Measurements from ENCODE around the gene DAG1. TPM values are rescaled to one million over a fixed set of nuclear protein-coding genes. Genes with fewer than 3 reads are reported as not detected.

Gene DAG1
- total and polyA plus RNA-seq, 2 experiments from 2014 or later: 29.9 to 152 TPM

DNA sequence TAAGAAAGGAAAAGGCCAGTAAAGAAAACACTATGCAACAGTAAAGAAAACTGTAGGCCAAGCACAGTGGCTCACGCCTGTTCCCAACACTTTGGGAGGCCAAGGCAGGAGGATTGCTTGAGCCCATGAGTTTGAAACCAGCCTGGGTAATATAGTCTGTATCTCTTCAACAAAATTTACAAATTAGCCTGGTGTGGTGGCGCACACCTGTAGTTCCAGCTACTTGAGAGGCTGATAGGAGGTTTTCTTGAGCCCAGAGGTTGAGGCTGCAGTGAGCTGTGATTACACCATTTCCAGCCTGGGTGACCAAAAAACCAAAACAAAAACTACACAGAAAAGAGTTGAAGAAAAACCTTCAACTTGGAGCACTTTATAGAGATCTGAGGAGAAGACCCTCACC is 31.8 kb downstream of the DAG1 start:
- Histone ChIP-seq H2AFZ (no peak overlapping the region), H3K36me3 (ENCODE audit: insufficient read depth) (no peaks in the 10 kb centered on the region), H3K27me3 (ENCODE audit: insufficient read depth) (no peaks in the 10 kb centered on the region), H3K79me2 (replicated peaks; ENCODE audit: insufficient read depth) (peaks cover 92% of the 10 kb centered on the region), H3K27ac (ENCODE audit: low read depth) (no peak overlapping the region), H3K9me2 (ENCODE audit: insufficient read depth) (no peaks in the 10 kb centered on the region), H3K4me3 (no peak overlapping the region), H3K4me2 (no peak overlapping the region), H4K20me1 (replicated peaks; ENCODE audit: insufficient read depth) (peaks cover 25% of the 10 kb centered on the region), H3F3A (replicated peaks; ENCODE audit: low read depth) (no peaks in the 10 kb centered on the region), H3K4me1 (ENCODE audit: insufficient read depth) (no peaks in the 10 kb centered on the region)
- H3K27ac Mint-ChIP-seq: no peak overlapping the region
- no peak overlapping the region for H3K4me3 Mint-ChIP-seq
- TF ChIP-seq EZH2phosphoT487 (IDR thresholded peaks at IDR 0.05; ENCODE audit: unreplicated experiment) (no peak), ZNF331 (CRISPR knock-in tag; IDR thresholded peaks at IDR 0.05; ENCODE audit: low read depth) (no peak), NANOG (IDR thresholded peaks at IDR 0.05; ENCODE audit: borderline replicate concordance) (no peak), ETS1 (IDR thresholded peaks at IDR 0.05) (no peak), STAT1 (IDR thresholded peaks at IDR 0.05; ENCODE audit: unreplicated experiment) (no peak), CREB1 (CRISPR knock-in tag; IDR thresholded peaks at IDR 0.05; ENCODE audit: low read depth) (no peak), EZH2 (IDR thresholded peaks at IDR 0.05; ENCODE audit: low read depth, unreplicated experiment) (no peak), ZNF462 (CRISPR knock-in tag; IDR thresholded peaks at IDR 0.05) (no peak), ZNF114 (CRISPR knock-in tag; IDR thresholded peaks at IDR 0.05) (no peak), CTCF (conservative IDR thresholded peaks at IDR 0.05; ENCODE audit: low read depth in 2 of 2) (no peak), POLR2AphosphoS5 (IDR thresholded peaks at IDR 0.05; ENCODE audit: low read depth) (no peak), JUNB (IDR thresholded peaks at IDR 0.05; ENCODE audit: unreplicated experiment) (no peak)
- TF ChIP-seq, protein P1, sequence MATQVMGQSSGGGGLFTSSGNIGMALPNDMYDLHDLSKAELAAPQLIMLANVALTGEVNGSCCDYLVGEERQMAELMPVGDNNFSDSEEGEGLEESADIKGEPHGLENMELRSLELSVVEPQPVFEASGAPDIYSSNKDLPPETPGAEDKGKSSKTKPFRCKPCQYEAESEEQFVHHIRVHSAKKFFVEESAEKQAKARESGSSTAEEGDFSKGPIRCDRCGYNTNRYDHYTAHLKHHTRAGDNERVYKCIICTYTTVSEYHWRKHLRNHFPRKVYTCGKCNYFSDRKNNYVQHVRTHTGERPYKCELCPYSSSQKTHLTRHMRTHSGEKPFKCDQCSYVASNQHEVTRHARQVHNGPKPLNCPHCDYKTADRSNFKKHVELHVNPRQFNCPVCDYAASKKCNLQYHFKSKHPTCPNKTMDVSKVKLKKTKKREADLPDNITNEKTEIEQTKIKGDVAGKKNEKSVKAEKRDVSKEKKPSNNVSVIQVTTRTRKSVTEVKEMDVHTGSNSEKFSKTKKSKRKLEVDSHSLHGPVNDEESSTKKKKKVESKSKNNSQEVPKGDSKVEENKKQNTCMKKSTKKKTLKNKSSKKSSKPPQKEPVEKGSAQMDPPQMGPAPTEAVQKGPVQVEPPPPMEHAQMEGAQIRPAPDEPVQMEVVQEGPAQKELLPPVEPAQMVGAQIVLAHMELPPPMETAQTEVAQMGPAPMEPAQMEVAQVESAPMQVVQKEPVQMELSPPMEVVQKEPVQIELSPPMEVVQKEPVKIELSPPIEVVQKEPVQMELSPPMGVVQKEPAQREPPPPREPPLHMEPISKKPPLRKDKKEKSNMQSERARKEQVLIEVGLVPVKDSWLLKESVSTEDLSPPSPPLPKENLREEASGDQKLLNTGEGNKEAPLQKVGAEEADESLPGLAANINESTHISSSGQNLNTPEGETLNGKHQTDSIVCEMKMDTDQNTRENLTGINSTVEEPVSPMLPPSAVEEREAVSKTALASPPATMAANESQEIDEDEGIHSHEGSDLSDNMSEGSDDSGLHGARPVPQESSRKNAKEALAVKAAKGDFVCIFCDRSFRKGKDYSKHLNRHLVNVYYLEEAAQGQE (IDR thresholded peaks at IDR 0.05; ENCODE audit: unreplicated experiment): no peak
- ATAC-seq (no peak), DNase-seq (ENCODE audit: low spot score) (no peak)
- peaks cover 4% of the 10 kb centered on the region; the same call in 2 of the 3 replicates for H3K4me1 Mint-ChIP-seq
- H3K36me3 Mint-ChIP-seq (ENCODE audit: low read depth): peaks cover 6% of the 10 kb centered on the region
- peaks cover 2% of the 10 kb centered on the region for H3K27me3 Mint-ChIP-seq (ENCODE audit: insufficient read depth, low read depth, poor library complexity)
- H3K9me3 Mint-ChIP-seq: no peaks in the 10 kb centered on the region
